Neural progenitor cell (in vitro differentiated cells): Measurements from ENCODE around the gene TACO1. TPM values are rescaled to one million over a fixed set of nuclear protein-coding genes. Genes with fewer than 3 reads are reported as not detected.

Experiments
- DNase-seq: peaks from one replicate; pipeline ENCODE4 v3.0.0-alpha.2; 2016; ENCODE audit warnings: low spot score
- H2AFZ ChIP-seq: fragments of 200-600 bp; sonication (generic); replicated peaks from 2 replicates; pipeline ENCODE4 v1.6.1; 2016; ENCODE audit warnings: antibody characterized with exemption
- H3F3A ChIP-seq: fragments of 200-600 bp; sonication (generic); 2 replicates; pipeline ENCODE4 v1.6.1; 2016; ENCODE audit warnings: antibody characterized with exemption, low read depth
- H3K27ac ChIP-seq: fragments of 200-600 bp; sonication (generic); 2 replicates; pipeline ENCODE4 v1.5.1; 2016; ENCODE audit warnings: mild to moderate bottlenecking
- H3K27me3 ChIP-seq: fragments of 200-600 bp; sonication (generic); 2 replicates; pipeline ENCODE4 v1.6.1; 2016; ENCODE audit warnings: mild to moderate bottlenecking, moderate library complexity
- H3K36me3 ChIP-seq: fragments of 200-600 bp; sonication (generic); 2 replicates; pipeline ENCODE4 v1.5.1; 2016
- H3K4me1 ChIP-seq: fragments of 200-600 bp; sonication (generic); 2 replicates; pipeline ENCODE4 v1.6.1; 2016; ENCODE audit warnings: mixed run types
- H3K4me2 ChIP-seq: fragments of 200-600 bp; sonication (generic); 2 replicates; pipeline ENCODE4 v1.6.1; 2016
- H3K4me3 ChIP-seq: fragments of 200-600 bp; sonication (generic); 2 replicates; pipeline ENCODE4 v1.5.1; 2016
- H3K79me2 ChIP-seq: fragments of 200-600 bp; sonication (generic); 2 replicates; pipeline ENCODE4 v1.6.1; 2016; ENCODE audit warnings: low read depth
- H3K9ac ChIP-seq: fragments of 200-600 bp; sonication (generic); 2 replicates; pipeline ENCODE4 v1.6.1; 2016
- H3K9me3 ChIP-seq: fragments of 200-600 bp; sonication (generic); 2 replicates; pipeline ENCODE4 v1.5.1; 2016; ENCODE audit warnings: low read depth
- H4K20me1 ChIP-seq: fragments of 200-600 bp; sonication (generic); 2 replicates; pipeline ENCODE4 v1.6.1; 2016; ENCODE audit warnings: low read depth
- H3K27ac Mint-ChIP-seq: 3 replicates; pipeline ENCODE4 v1.8.0; 2021; ENCODE audit warnings: mixed read lengths
- H3K27me3 Mint-ChIP-seq: 2 replicates; pipeline ENCODE4 v1.8.0; 2022; ENCODE audit warnings: low read depth, mild to moderate bottlenecking, inconsistent platforms, moderate library complexity, mixed read lengths; ENCODE audit not compliant: insufficient read depth
- H3K36me3 Mint-ChIP-seq: 3 replicates; pipeline ENCODE4 v1.8.0; 2021; ENCODE audit warnings: mixed read lengths
- H3K4me1 Mint-ChIP-seq: 3 replicates; pipeline ENCODE4 v1.8.0; 2021; ENCODE audit warnings: mixed read lengths
- H3K4me3 Mint-ChIP-seq: 3 replicates; pipeline ENCODE4 v1.8.0; 2021; ENCODE audit warnings: mild to moderate bottlenecking, moderate library complexity, mixed read lengths
- H3K9me3 Mint-ChIP-seq: 3 replicates; pipeline ENCODE4 v1.8.0; 2020; ENCODE audit warnings: mixed read lengths
- EZH2 ChIP-seq: fragments of 200-600 bp; sonication (generic); IDR thresholded peaks from 2 replicates; pipeline ENCODE4 v1.6.1; 2017; ENCODE audit warnings: antibody characterized with exemption, mild to moderate bottlenecking, moderate library complexity
- EZH2phosphoT487 ChIP-seq: fragments of 200-600 bp; sonication (generic); IDR thresholded peaks from 2 replicates; pipeline ENCODE4 v1.6.1; 2017; ENCODE audit warnings: antibody characterized with exemption
- total RNA-seq: library from RNA; depleted of rRNA; stranded (reverse); fragments of >200 nt; gene quantifications from 2 replicates; pipeline ENCODE4 v1.2.3, GENCODE V29; 2015; ENCODE audit warnings: low replicate concordance
- TF ChIP-seq, protein P1 (sequence below): fragments of 200-600 bp; sonication (generic); IDR thresholded peaks from 2 replicates; pipeline ENCODE4 v1.5.1; 2017; ENCODE audit warnings: antibody characterized with exemption, mild to moderate bottlenecking

Gene TACO1
- total RNA-seq, 1 donor from 2014 or later: 18.3 TPM

DNA sequence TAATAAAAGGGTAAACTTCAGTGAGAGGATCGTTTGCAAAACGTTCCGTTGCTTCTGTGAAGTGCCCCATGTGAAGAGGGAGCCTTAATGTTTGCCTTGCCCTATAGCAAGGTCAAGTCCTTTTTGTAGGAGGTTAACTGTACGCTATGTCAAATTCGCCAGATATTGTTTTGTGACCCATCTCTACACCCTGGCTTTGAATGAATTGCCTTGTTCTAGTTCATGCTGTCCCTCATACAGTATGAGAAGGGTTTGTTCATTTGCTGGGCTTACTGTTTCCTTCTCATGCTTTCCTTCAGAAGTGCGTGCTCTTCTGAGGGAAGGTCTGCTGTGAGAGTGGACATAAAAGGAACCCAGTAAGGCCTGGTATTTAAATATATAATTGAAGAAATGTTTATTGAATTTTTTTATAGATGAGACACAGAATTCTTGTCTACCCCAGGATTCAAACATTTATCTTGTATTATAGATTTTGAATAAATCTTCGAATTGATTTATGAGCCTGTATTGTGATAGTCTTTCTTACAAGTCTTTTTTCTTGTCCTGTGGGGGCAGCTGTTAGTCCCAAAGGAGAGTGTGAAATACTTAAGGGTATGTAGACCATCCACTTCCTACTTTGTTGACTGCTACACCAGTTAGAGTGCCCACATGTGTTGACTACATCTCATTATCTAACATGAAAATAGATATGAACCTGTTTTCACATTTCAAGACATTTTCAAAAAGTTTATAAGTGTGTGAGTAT, 23.3 kb downstream of the TACO1 start:
- Histone ChIP-seq H3K9ac (no peak overlapping the region), H3F3A (peaks cover 14% of the 10 kb centered on the region), H4K20me1 (peaks cover 50% of the 10 kb centered on the region), H3K4me2 (peak overlapping the region; percentile 98), H3K36me3 (no peaks in the 10 kb centered on the region), H2AFZ (no peak overlapping the region), H3K27me3 (no peaks in the 10 kb centered on the region), H3K79me2 (peaks cover 60% of the 10 kb centered on the region), H3K4me3 (peak overlapping the region; percentile 96), H3K27ac (no peak overlapping the region), H3K4me1 (peaks cover 13% of the 10 kb centered on the region), H3K9me3 (no peaks in the 10 kb centered on the region)
- Mint-ChIP-seq H3K4me1 (peaks cover 30% of the 10 kb centered on the region), H3K36me3 (no peaks in the 10 kb centered on the region), H3K27ac (peak overlapping the region; percentile 19), H3K4me3 (peak overlapping the region; percentile 97), H3K9me3 (no peaks in the 10 kb centered on the region), H3K27me3 (peaks cover 8% of the 10 kb centered on the region)
- DNase-seq: no peak
- TF ChIP-seq EZH2 (no peak), EZH2phosphoT487 (no peak)
- TF ChIP-seq, protein P1, sequence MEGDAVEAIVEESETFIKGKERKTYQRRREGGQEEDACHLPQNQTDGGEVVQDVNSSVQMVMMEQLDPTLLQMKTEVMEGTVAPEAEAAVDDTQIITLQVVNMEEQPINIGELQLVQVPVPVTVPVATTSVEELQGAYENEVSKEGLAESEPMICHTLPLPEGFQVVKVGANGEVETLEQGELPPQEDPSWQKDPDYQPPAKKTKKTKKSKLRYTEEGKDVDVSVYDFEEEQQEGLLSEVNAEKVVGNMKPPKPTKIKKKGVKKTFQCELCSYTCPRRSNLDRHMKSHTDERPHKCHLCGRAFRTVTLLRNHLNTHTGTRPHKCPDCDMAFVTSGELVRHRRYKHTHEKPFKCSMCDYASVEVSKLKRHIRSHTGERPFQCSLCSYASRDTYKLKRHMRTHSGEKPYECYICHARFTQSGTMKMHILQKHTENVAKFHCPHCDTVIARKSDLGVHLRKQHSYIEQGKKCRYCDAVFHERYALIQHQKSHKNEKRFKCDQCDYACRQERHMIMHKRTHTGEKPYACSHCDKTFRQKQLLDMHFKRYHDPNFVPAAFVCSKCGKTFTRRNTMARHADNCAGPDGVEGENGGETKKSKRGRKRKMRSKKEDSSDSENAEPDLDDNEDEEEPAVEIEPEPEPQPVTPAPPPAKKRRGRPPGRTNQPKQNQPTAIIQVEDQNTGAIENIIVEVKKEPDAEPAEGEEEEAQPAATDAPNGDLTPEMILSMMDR: no peak

DNA sequence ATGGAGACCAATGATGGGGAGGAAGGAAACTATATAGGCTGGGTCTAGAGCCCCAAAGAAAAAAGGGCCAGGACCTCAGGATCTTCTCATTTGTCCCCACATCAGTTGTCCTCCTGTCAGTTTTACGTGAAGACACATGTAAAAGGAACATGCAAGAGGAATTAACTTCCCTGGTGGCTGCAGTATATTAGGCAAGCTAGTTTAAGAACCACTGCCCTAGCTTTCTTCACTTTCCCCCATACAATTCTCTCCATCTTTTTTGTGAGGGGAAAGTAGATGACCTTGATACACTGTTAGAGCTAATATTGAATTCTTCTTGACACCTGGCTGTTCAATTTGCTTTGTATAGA, 23.8 kb downstream of the TACO1 start:
- no peak for TF ChIP-seq EZH2phosphoT487
- TF ChIP-seq, protein P1: no peak
- TF ChIP-seq EZH2: no peak
- Mint-ChIP-seq H3K27ac (no peak overlapping the region), H3K27me3 (peaks cover 6% of the 10 kb centered on the region), H3K9me3 (no peaks in the 10 kb centered on the region), H3K4me3 (peak overlapping the region; percentile 34), H3K36me3 (no peaks in the 10 kb centered on the region), H3K4me1 (peaks cover 30% of the 10 kb centered on the region)
- DNase-seq: no peak
- H3K27ac ChIP-seq: no peak overlapping the region
- no peak overlapping the region for H3K9ac ChIP-seq
- H3K4me2 ChIP-seq: peak overlapping the region; percentile 98
- no peak overlapping the region for H3K4me3 ChIP-seq
- H3F3A ChIP-seq: peaks cover 17% of the 10 kb centered on the region
- no peaks in the 10 kb centered on the region for H3K27me3 ChIP-seq
- H3K9me3 ChIP-seq: no peaks in the 10 kb centered on the region
- H3K4me1 ChIP-seq: peaks cover 13% of the 10 kb centered on the region
- peaks cover 64% of the 10 kb centered on the region for H3K79me2 ChIP-seq
- H4K20me1 ChIP-seq: peaks cover 50% of the 10 kb centered on the region
- H3K36me3 ChIP-seq: no peaks in the 10 kb centered on the region
- H2AFZ ChIP-seq: no peak overlapping the region

DNA sequence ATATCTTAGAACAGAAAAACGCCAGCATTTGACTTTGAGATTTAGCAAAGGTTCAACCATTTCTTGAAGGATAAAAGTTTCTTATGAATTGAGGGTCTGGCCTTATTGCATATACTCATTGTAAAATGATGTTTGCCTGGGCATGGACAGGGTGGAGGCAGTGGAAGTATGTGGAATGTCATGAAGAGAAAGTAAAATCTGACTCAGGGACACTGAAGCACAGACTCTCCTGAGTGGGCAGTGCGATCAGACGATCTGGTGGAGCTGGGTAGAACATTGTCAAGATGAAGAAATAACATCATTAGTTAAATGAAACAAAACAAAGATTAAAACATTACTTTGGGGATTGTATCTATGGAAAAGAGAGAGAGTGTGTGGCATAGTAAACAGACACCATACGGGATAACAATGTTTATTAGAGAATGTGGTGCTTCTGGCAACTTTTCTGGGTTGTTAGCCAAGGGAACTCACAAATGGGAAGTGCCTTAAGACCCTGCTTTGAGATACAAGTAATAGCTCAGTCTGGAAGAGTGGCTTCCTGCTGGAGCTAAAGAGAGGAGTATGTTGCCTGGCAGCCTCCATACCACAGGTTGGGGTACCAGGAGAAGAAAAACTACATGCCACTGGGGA, 26.0 kb downstream of the TACO1 start:
- H3K27ac Mint-ChIP-seq: no peak overlapping the region
- no peaks in the 10 kb centered on the region for H3K9me3 Mint-ChIP-seq
- DNase-seq: no peak
- Histone ChIP-seq H3K4me2 (peak overlapping the region; percentile 3), H3F3A (peaks cover 24% of the 10 kb centered on the region), H3K79me2 (peaks cover 72% of the 10 kb centered on the region), H3K27me3 (no peaks in the 10 kb centered on the region), H3K9ac (no peak overlapping the region), H2AFZ (no peak overlapping the region), H3K4me1 (peaks cover 19% of the 10 kb centered on the region), H3K27ac (no peak overlapping the region), H3K4me3 (no peak overlapping the region), H4K20me1 (peaks cover 63% of the 10 kb centered on the region), H3K36me3 (no peaks in the 10 kb centered on the region), H3K9me3 (no peaks in the 10 kb centered on the region)
- no peak overlapping the region for H3K4me3 Mint-ChIP-seq
- H3K36me3 Mint-ChIP-seq: no peaks in the 10 kb centered on the region
- H3K27me3 Mint-ChIP-seq: no peaks in the 10 kb centered on the region
- peaks cover 32% of the 10 kb centered on the region for H3K4me1 Mint-ChIP-seq
- TF ChIP-seq EZH2phosphoT487: no peak
- TF ChIP-seq, protein P1: no peak
- TF ChIP-seq EZH2: no peak
